Measurements from ENCODE around the gene JMJD6. TPM values are rescaled to one million over a fixed set of nuclear protein-coding genes. Genes with fewer than 3 reads are reported as not detected.
"Not testable (repeated sequence)": the region's sequence is repeated elsewhere in the genome, so short reads cannot be mapped to it uniquely, and the experiment has no call there.

Gene JMJD6
- polyA plus RNA-seq, 1 donor: 32.7 TPM

GRCh38 chr17:76698466-76698977 is 27.9 kb downstream of the JMJD6 start:
- H3K27ac ChIP-seq (ENCODE audit: low read length); DNase-seq; H3K4me3 ChIP-seq (ENCODE audit: low read length); H3K36me3 ChIP-seq (ENCODE audit: control insufficient read depth, insufficient read depth, low read length); H3K27me3 ChIP-seq (ENCODE audit: control insufficient read depth, insufficient read depth, low read length); H3K9me3 ChIP-seq (ENCODE audit: control insufficient read depth, low read depth, low read length): not testable (repeated sequence)
- no CpG with 5 or more reads among the region's 7 CpGs for WGBS (ENCODE audit: insufficient coverage, low lambda C conversion rate)
- peaks cover 29% of the 10 kb centered on the region for H3K4me1 ChIP-seq (ENCODE audit: control insufficient read depth, insufficient read depth, low read length)

GRCh38 chr17:76697702-76698465 is 28.5 kb downstream of the JMJD6 start:
- Histone ChIP-seq H3K36me3 (ENCODE audit: control insufficient read depth, insufficient read depth, low read length) (no peaks in the 10 kb centered on the region), H3K27ac (ENCODE audit: low read length) (peak overlapping the region; percentile 62), H3K27me3 (ENCODE audit: control insufficient read depth, insufficient read depth, low read length) (no peaks in the 10 kb centered on the region), H3K4me1 (ENCODE audit: control insufficient read depth, insufficient read depth, low read length) (peaks cover 29% of the 10 kb centered on the region), H3K4me3 (ENCODE audit: low read length) (no peak overlapping the region), H3K9me3 (ENCODE audit: control insufficient read depth, low read depth, low read length) (no peaks in the 10 kb centered on the region)
- peak; percentile 45 to 71 for DNase-seq
- 0% methylated on average over 1 of the region's 17 CpGs for WGBS (ENCODE audit: insufficient coverage, low lambda C conversion rate)

- H3K27ac ChIP-seq (ENCODE audit: low read length): peak overlapping the region; percentile 62
- DNase-seq: no peak
- H3K4me1 ChIP-seq (ENCODE audit: control insufficient read depth, insufficient read depth, low read length): peaks cover 29% of the 10 kb centered on the region
- 80% methylated on average over 1 of the region's 25 CpGs for WGBS (ENCODE audit: insufficient coverage, low lambda C conversion rate)
- no peak overlapping the region for H3K4me3 ChIP-seq (ENCODE audit: low read length)
- no peaks in the 10 kb centered on the region for H3K9me3 ChIP-seq (ENCODE audit: control insufficient read depth, low read depth, low read length)
- H3K27me3 ChIP-seq (ENCODE audit: control insufficient read depth, insufficient read depth, low read length): no peaks in the 10 kb centered on the region
- no peaks in the 10 kb centered on the region for H3K36me3 ChIP-seq (ENCODE audit: control insufficient read depth, insufficient read depth, low read length)
These were observed 29.4 kb downstream of the JMJD6 start for GRCh38 chr17:76696763-76697701.

- no peaks in the 10 kb centered on the region for H3K9me3 ChIP-seq (ENCODE audit: control insufficient read depth, low read depth, low read length)
- no peak overlapping the region for H3K27ac ChIP-seq (ENCODE audit: low read length)
- WGBS (ENCODE audit: insufficient coverage, low lambda C conversion rate): 80% methylated on average over 1 of the region's 16 CpGs
These were observed 31.2 kb downstream of the JMJD6 start for GRCh38 chr17:76695059-76695831.

GRCh38 chr17:76691379-76692191 is 34.8 kb downstream of the JMJD6 start:
- WGBS (ENCODE audit: insufficient coverage, low lambda C conversion rate): no CpG with 5 or more reads among the region's 14 CpGs
- Histone ChIP-seq H3K27me3 (ENCODE audit: control insufficient read depth, insufficient read depth, low read length) (no peaks in the 10 kb centered on the region), H3K4me1 (ENCODE audit: control insufficient read depth, insufficient read depth, low read length) (peaks cover 19% of the 10 kb centered on the region), H3K36me3 (ENCODE audit: control insufficient read depth, insufficient read depth, low read length) (no peaks in the 10 kb centered on the region), H3K9me3 (ENCODE audit: control insufficient read depth, low read depth, low read length) (no peaks in the 10 kb centered on the region), H3K27ac (ENCODE audit: low read length) (no peak overlapping the region), H3K4me3 (ENCODE audit: low read length) (no peak overlapping the region)
- DNase-seq: no peak

More at GRCh38 chr17:76695059-76695831, 31.2 kb downstream of the JMJD6 start:
- DNase-seq: no peak
- H3K4me3 ChIP-seq (ENCODE audit: low read length): no peak overlapping the region
- peaks cover 16% of the 10 kb centered on the region for H3K4me1 ChIP-seq (ENCODE audit: control insufficient read depth, insufficient read depth, low read length)
- H3K27me3 ChIP-seq (ENCODE audit: control insufficient read depth, insufficient read depth, low read length): no peaks in the 10 kb centered on the region
- H3K36me3 ChIP-seq (ENCODE audit: control insufficient read depth, insufficient read depth, low read length): no peaks in the 10 kb centered on the region

- no CpG with 5 or more reads among the region's 13 CpGs for WGBS (ENCODE audit: insufficient coverage, low lambda C conversion rate)
- DNase-seq: no peak
- peaks cover 24% of the 10 kb centered on the region for H3K4me1 ChIP-seq (ENCODE audit: control insufficient read depth, insufficient read depth, low read length)
- no peaks in the 10 kb centered on the region for H3K36me3 ChIP-seq (ENCODE audit: control insufficient read depth, insufficient read depth, low read length)
- H3K4me3 ChIP-seq (ENCODE audit: low read length): no peak overlapping the region
- H3K27ac ChIP-seq (ENCODE audit: low read length): no peak overlapping the region
- H3K27me3 ChIP-seq (ENCODE audit: control insufficient read depth, insufficient read depth, low read length): no peaks in the 10 kb centered on the region
- no peaks in the 10 kb centered on the region for H3K9me3 ChIP-seq (ENCODE audit: control insufficient read depth, low read depth, low read length)
These were observed 35.7 kb downstream of the JMJD6 start for GRCh38 chr17:76690596-76691280.

GRCh38 chr17:76689859-76690258 is 36.5 kb downstream of the JMJD6 start:
- peaks cover 24% of the 10 kb centered on the region for H3K4me1 ChIP-seq (ENCODE audit: control insufficient read depth, insufficient read depth, low read length)
- no peak overlapping the region for H3K4me3 ChIP-seq (ENCODE audit: low read length)
- H3K27ac ChIP-seq (ENCODE audit: low read length): no peak overlapping the region
- DNase-seq: no peak
- H3K27me3 ChIP-seq (ENCODE audit: control insufficient read depth, insufficient read depth, low read length): no peaks in the 10 kb centered on the region
- H3K36me3 ChIP-seq (ENCODE audit: control insufficient read depth, insufficient read depth, low read length): no peaks in the 10 kb centered on the region
- H3K9me3 ChIP-seq (ENCODE audit: control insufficient read depth, low read depth, low read length): no peaks in the 10 kb centered on the region
- 100% methylated on average over 2 of the region's 11 CpGs for WGBS (ENCODE audit: insufficient coverage, low lambda C conversion rate)

- Histone ChIP-seq H3K27me3 (ENCODE audit: control insufficient read depth, insufficient read depth, low read length) (no peaks in the 10 kb centered on the region), H3K4me1 (ENCODE audit: control insufficient read depth, insufficient read depth, low read length) (peaks cover 24% of the 10 kb centered on the region), H3K36me3 (ENCODE audit: control insufficient read depth, insufficient read depth, low read length) (peaks cover 4% of the 10 kb centered on the region), H3K27ac (ENCODE audit: low read length) (peak overlapping the region; percentile 55), H3K9me3 (ENCODE audit: control insufficient read depth, low read depth, low read length) (no peaks in the 10 kb centered on the region), H3K4me3 (ENCODE audit: low read length) (no peak overlapping the region)
- WGBS (ENCODE audit: insufficient coverage, low lambda C conversion rate): no CpG with 5 or more reads among the region's 11 CpGs
- no peak for DNase-seq
These were observed 38.2 kb downstream of the JMJD6 start for GRCh38 chr17:76688165-76688622.

Data from large intestine (tissue), 3 donors.